PC-9 (cell line): Measurements from ENCODE around the gene LILRA2.
"Not testable (repeated sequence)": the region's sequence is repeated elsewhere in the genome, so short reads cannot be mapped to it uniquely, and the experiment has no call there.

Source experiments
- EZH2 ChIP-seq: fragments of 200-600 bp; sonication (generic); IDR thresholded peaks from 2 replicates; pipeline ENCODE4 v1.8.0; 2017; ENCODE audit warnings: antibody characterized with exemption, low read depth
- TF ChIP-seq, protein P1 (sequence below): fragments of 200-600 bp; sonication (generic); conservative IDR thresholded peaks from 2 replicates; pipeline ENCODE4 v1.6.1; 2017; ENCODE audit warnings: mixed run types, antibody characterized with exemption, mild to moderate bottlenecking, moderate library complexity

DNA sequence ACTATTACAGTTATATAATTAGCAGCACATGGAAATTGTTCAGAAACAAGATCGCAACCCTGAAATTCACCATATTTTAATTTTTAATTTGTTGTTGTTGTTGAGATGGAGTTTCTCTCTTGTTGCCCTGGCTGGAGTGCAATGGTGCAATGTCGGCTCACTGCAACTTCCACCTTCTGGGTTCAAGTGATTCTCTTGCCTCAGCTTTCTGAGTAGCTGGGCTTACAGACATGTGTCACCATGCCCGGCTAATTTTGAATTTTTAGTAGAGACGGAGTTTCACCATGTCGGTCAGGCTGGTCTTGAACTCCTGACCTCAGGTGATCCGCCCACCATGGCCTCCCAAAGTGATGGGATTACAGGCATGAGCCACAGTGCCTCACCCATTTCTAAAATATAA is 10.4 kb upstream of the LILRA2 start:
- TF ChIP-seq, protein P1, sequence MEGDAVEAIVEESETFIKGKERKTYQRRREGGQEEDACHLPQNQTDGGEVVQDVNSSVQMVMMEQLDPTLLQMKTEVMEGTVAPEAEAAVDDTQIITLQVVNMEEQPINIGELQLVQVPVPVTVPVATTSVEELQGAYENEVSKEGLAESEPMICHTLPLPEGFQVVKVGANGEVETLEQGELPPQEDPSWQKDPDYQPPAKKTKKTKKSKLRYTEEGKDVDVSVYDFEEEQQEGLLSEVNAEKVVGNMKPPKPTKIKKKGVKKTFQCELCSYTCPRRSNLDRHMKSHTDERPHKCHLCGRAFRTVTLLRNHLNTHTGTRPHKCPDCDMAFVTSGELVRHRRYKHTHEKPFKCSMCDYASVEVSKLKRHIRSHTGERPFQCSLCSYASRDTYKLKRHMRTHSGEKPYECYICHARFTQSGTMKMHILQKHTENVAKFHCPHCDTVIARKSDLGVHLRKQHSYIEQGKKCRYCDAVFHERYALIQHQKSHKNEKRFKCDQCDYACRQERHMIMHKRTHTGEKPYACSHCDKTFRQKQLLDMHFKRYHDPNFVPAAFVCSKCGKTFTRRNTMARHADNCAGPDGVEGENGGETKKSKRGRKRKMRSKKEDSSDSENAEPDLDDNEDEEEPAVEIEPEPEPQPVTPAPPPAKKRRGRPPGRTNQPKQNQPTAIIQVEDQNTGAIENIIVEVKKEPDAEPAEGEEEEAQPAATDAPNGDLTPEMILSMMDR: not testable (repeated sequence)
- TF ChIP-seq EZH2: not testable (repeated sequence)
